ENCODE data around the gene TPD52L1. TPM values are rescaled to one million over a fixed set of nuclear protein-coding genes. Genes with fewer than 3 reads are reported as not detected.

The TPD52L1 gene
- total RNA-seq, 1 donor from 2014 or later, result 14.6 TPM

GRCh38 chr6:125212377-125212776, 58.8 kb downstream of the TPD52L1 start:
- H3K4me3 ChIP-seq (ENCODE audit: low read length in 3 of 3), result no peak overlapping the region
- no peaks in the 10 kb centered on the region for H3K9me3 ChIP-seq (ENCODE audit: control insufficient read depth in 3 of 3, low read length in 3 of 3)
- H3K27ac ChIP-seq (ENCODE audit: low read depth, low read length), result no peak overlapping the region
- no peak overlapping the region for H3K9ac ChIP-seq (ENCODE audit: low read depth in 1 of 3, low read length in 3 of 3)
- H3K36me3 ChIP-seq (ENCODE audit: control insufficient read depth in 3 of 3, insufficient read depth in 3 of 3, low read length in 3 of 3), result no peaks in the 10 kb centered on the region
- peaks cover 31 to 43% (median 39%) of the 10 kb centered on the region in 3 donors for H3K4me1 ChIP-seq (ENCODE audit: control insufficient read depth in 3 of 3, insufficient read depth in 3 of 3, low read length in 3 of 3)
- H3K27me3 ChIP-seq (ENCODE audit: control insufficient read depth in 3 of 3, insufficient read depth in 3 of 3, low read length in 3 of 3), result no peaks in the 10 kb centered on the region

- H3K9me3 ChIP-seq (ENCODE audit: control insufficient read depth in 3 of 3, low read length in 3 of 3), result no peaks in the 10 kb centered on the region
- H3K9ac ChIP-seq (ENCODE audit: low read depth in 1 of 3, low read length in 3 of 3), result peak overlapping the region in 1 of 3 donors; percentile 22
- no peak overlapping the region for H3K4me3 ChIP-seq (ENCODE audit: low read length in 3 of 3)
- peaks cover 29 to 32% (median 31%) of the 10 kb centered on the region in 3 donors for H3K4me1 ChIP-seq (ENCODE audit: control insufficient read depth in 3 of 3, insufficient read depth in 3 of 3, low read length in 3 of 3)
- peak overlapping the region; percentile 5 for H3K27ac ChIP-seq (ENCODE audit: low read depth, low read length)
- no peaks in the 10 kb centered on the region for H3K36me3 ChIP-seq (ENCODE audit: control insufficient read depth in 3 of 3, insufficient read depth in 3 of 3, low read length in 3 of 3)
- no peaks in the 10 kb centered on the region for H3K27me3 ChIP-seq (ENCODE audit: control insufficient read depth in 3 of 3, insufficient read depth in 3 of 3, low read length in 3 of 3)
Observed at GRCh38 chr6:125213939-125214338, 60.4 kb downstream of the TPD52L1 start.

GRCh38 chr6:125215252-125215819, 61.8 kb downstream of the TPD52L1 start:
- no peak overlapping the region for H3K9ac ChIP-seq (ENCODE audit: low read depth in 1 of 3, low read length in 3 of 3)
- no peak overlapping the region for H3K4me3 ChIP-seq (ENCODE audit: low read length in 3 of 3)
- H3K4me1 ChIP-seq (ENCODE audit: control insufficient read depth in 3 of 3, insufficient read depth in 3 of 3, low read length in 3 of 3), result peaks cover 35 to 41% (median 40%) of the 10 kb centered on the region in 3 donors
- H3K9me3 ChIP-seq (ENCODE audit: control insufficient read depth in 3 of 3, low read length in 3 of 3), result no peaks in the 10 kb centered on the region
- H3K36me3 ChIP-seq (ENCODE audit: control insufficient read depth in 3 of 3, insufficient read depth in 3 of 3, low read length in 3 of 3), result no peaks in the 10 kb centered on the region
- no peaks in the 10 kb centered on the region for H3K27me3 ChIP-seq (ENCODE audit: control insufficient read depth in 3 of 3, insufficient read depth in 3 of 3, low read length in 3 of 3)
- no peak overlapping the region for H3K27ac ChIP-seq (ENCODE audit: low read depth, low read length)

- Histone ChIP-seq H3K4me1 (ENCODE audit: control insufficient read depth in 3 of 3, insufficient read depth in 3 of 3, low read length in 3 of 3) (peaks cover 42 to 48% (median 47%) of the 10 kb centered on the region in 3 donors), H3K9me3 (ENCODE audit: control insufficient read depth in 3 of 3, low read length in 3 of 3) (no peaks in the 10 kb centered on the region), H3K36me3 (ENCODE audit: control insufficient read depth in 3 of 3, insufficient read depth in 3 of 3, low read length in 3 of 3) (no peaks in the 10 kb centered on the region), H3K27me3 (ENCODE audit: control insufficient read depth in 3 of 3, insufficient read depth in 3 of 3, low read length in 3 of 3) (no peaks in the 10 kb centered on the region), H3K27ac (ENCODE audit: low read depth, low read length) (no peak overlapping the region), H3K4me3 (ENCODE audit: low read length in 3 of 3) (no peak overlapping the region), H3K9ac (ENCODE audit: low read depth in 1 of 3, low read length in 3 of 3) (no peak overlapping the region)
Observed at GRCh38 chr6:125216015-125216414, 62.4 kb downstream of the TPD52L1 start.

- Histone ChIP-seq H3K4me1 (ENCODE audit: control insufficient read depth in 3 of 3, insufficient read depth in 3 of 3, low read length in 3 of 3) (peaks cover 54 to 57% (median 54%) of the 10 kb centered on the region in 3 donors), H3K9me3 (ENCODE audit: control insufficient read depth in 3 of 3, low read length in 3 of 3) (no peaks in the 10 kb centered on the region), H3K36me3 (ENCODE audit: control insufficient read depth in 3 of 3, insufficient read depth in 3 of 3, low read length in 3 of 3) (no peaks in the 10 kb centered on the region), H3K27ac (ENCODE audit: low read depth, low read length) (no peak overlapping the region), H3K9ac (ENCODE audit: low read depth in 1 of 3, low read length in 3 of 3) (no peak overlapping the region), H3K27me3 (ENCODE audit: control insufficient read depth in 3 of 3, insufficient read depth in 3 of 3, low read length in 3 of 3) (no peaks in the 10 kb centered on the region), H3K4me3 (ENCODE audit: low read length in 3 of 3) (no peak overlapping the region)
Observed at GRCh38 chr6:125217369-125217768, 63.8 kb downstream of the TPD52L1 start.

GRCh38 chr6:125217992-125218391, 64.4 kb downstream of the TPD52L1 start:
- Histone ChIP-seq H3K27me3 (ENCODE audit: control insufficient read depth in 3 of 3, insufficient read depth in 3 of 3, low read length in 3 of 3) (no peaks in the 10 kb centered on the region), H3K36me3 (ENCODE audit: control insufficient read depth in 3 of 3, insufficient read depth in 3 of 3, low read length in 3 of 3) (no peaks in the 10 kb centered on the region), H3K27ac (ENCODE audit: low read depth, low read length) (no peak overlapping the region), H3K9me3 (ENCODE audit: control insufficient read depth in 3 of 3, low read length in 3 of 3) (no peaks in the 10 kb centered on the region), H3K4me1 (ENCODE audit: control insufficient read depth in 3 of 3, insufficient read depth in 3 of 3, low read length in 3 of 3) (peaks cover 53 to 54% (median 54%) of the 10 kb centered on the region in 3 donors), H3K9ac (ENCODE audit: low read depth in 1 of 3, low read length in 3 of 3) (no peak overlapping the region), H3K4me3 (ENCODE audit: low read length in 3 of 3) (no peak overlapping the region)

GRCh38 chr6:125219361-125219895, 65.9 kb downstream of the TPD52L1 start:
- no peak overlapping the region for H3K9ac ChIP-seq (ENCODE audit: low read depth in 1 of 3, low read length in 3 of 3)
- H3K4me1 ChIP-seq (ENCODE audit: control insufficient read depth in 3 of 3, insufficient read depth in 3 of 3, low read length in 3 of 3), result peaks cover 45 to 49% (median 48%) of the 10 kb centered on the region in 3 donors
- H3K27me3 ChIP-seq (ENCODE audit: control insufficient read depth in 3 of 3, insufficient read depth in 3 of 3, low read length in 3 of 3), result no peaks in the 10 kb centered on the region
- no peak overlapping the region for H3K4me3 ChIP-seq (ENCODE audit: low read length in 3 of 3)
- H3K36me3 ChIP-seq (ENCODE audit: control insufficient read depth in 3 of 3, insufficient read depth in 3 of 3, low read length in 3 of 3), result no peaks in the 10 kb centered on the region
- peak overlapping the region; percentile 5 for H3K27ac ChIP-seq (ENCODE audit: low read depth, low read length)
- H3K9me3 ChIP-seq (ENCODE audit: control insufficient read depth in 3 of 3, low read length in 3 of 3), result no peaks in the 10 kb centered on the region

GRCh38 chr6:125220712-125221111, 67.1 kb downstream of the TPD52L1 start:
- Histone ChIP-seq H3K4me3 (ENCODE audit: low read length in 3 of 3) (peak overlapping the region in 1 of 3 donors; percentile 27), H3K36me3 (ENCODE audit: control insufficient read depth in 3 of 3, insufficient read depth in 3 of 3, low read length in 3 of 3) (no peaks in the 10 kb centered on the region), H3K9me3 (ENCODE audit: control insufficient read depth in 3 of 3, low read length in 3 of 3) (no peaks in the 10 kb centered on the region), H3K27me3 (ENCODE audit: control insufficient read depth in 3 of 3, insufficient read depth in 3 of 3, low read length in 3 of 3) (no peaks in the 10 kb centered on the region), H3K4me1 (ENCODE audit: control insufficient read depth in 3 of 3, insufficient read depth in 3 of 3, low read length in 3 of 3) (peaks cover 42 to 51% (median 46%) of the 10 kb centered on the region in 3 donors), H3K9ac (ENCODE audit: low read depth in 1 of 3, low read length in 3 of 3) (peak overlapping the region; percentile 12 to 57 (median 40)), H3K27ac (ENCODE audit: low read depth, low read length) (peak overlapping the region; percentile 34)

- Histone ChIP-seq H3K4me3 (ENCODE audit: low read length in 3 of 3) (no peak overlapping the region), H3K4me1 (ENCODE audit: control insufficient read depth in 3 of 3, insufficient read depth in 3 of 3, low read length in 3 of 3) (peaks cover 42 to 45% (median 43%) of the 10 kb centered on the region in 3 donors), H3K9ac (ENCODE audit: low read depth in 1 of 3, low read length in 3 of 3) (no peak overlapping the region), H3K36me3 (ENCODE audit: control insufficient read depth in 3 of 3, insufficient read depth in 3 of 3, low read length in 3 of 3) (no peaks in the 10 kb centered on the region), H3K9me3 (ENCODE audit: control insufficient read depth in 3 of 3, low read length in 3 of 3) (no peaks in the 10 kb centered on the region), H3K27me3 (ENCODE audit: control insufficient read depth in 3 of 3, insufficient read depth in 3 of 3, low read length in 3 of 3) (no peaks in the 10 kb centered on the region), H3K27ac (ENCODE audit: low read depth, low read length) (peak overlapping the region; percentile 51)
Observed at GRCh38 chr6:125222531-125223455, 69.2 kb downstream of the TPD52L1 start.

Data from skeletal muscle tissue (tissue), 4 donors.